Ovary (tissue), 1 donor: ENCODE results near the gene AP1S2.

Experiments
- EP300 ChIP-seq: sonication (generic); formaldehyde crosslinking; IDR thresholded peaks from one replicate; pipeline ENCODE4 v1.6.1; 2017; ENCODE audit warnings: antibody characterized with exemption
- POLR2A ChIP-seq: fragments of 450-650 bp; IDR thresholded peaks from one replicate; pipeline ENCODE4 v1.6.1; 2017; ENCODE audit warnings: antibody characterized with exemption, mild to moderate bottlenecking, moderate library complexity

DNA sequence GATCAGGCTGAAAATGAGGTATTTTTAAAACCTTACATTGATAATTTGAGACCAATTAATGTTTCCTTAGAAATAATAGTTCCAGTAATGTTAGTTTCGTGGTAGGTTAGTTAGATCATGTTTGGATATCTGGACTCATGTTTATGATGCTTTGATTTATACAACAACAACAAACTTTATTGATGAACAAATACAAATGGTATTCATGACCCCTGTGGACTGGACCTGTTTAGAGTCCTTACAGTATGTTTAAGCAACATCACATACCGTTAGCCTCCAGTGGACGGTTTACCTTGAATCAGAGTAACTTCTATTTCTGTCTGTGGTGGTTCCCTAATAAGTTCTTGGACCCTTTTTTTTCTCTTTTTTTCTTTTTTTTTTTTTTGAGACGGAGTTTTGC lies 46.4 kb downstream of the AP1S2 start:
- TF ChIP-seq POLR2A = no peak
- no peak for TF ChIP-seq EP300
